NK-92 (cell line): ENCODE results near the gene NTNG2.
"Not testable (repeated sequence)": the region's sequence is repeated elsewhere in the genome, so short reads cannot be mapped to it uniquely, and the experiment has no call there.

ENCODE experiments used
- DNase-seq: peaks from one replicate; lab custom pipeline; 2025; ENCODE audit not compliant: unreplicated experiment; lab: John Stamatoyannopoulos, UW

The NTNG2 gene

DNA sequence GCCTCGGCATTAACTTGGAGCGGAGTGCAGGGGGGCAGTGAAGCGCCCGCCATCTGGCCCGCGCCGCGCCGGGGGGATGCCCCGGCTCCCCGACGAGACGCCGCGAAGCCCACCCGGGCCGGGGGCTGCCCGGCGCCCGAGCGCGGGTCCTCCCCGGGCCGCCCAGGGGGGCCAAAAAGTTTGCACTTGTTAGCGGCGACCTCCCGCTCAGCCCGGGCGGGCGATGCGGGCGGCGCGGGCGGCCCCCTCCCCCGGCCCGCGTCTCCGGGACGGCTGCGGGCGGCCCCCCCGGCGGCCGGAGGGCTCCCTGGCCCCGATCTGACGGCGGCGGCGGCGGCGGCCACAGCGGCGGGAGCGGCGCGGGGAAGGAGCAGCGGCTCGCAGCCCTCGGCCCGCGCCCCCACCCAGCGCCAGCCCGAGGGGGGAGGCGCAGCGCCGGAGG lies at the start of gene NTNG2:
TSS of gene NTNG2 (plus strand) at position 316 of the 442 bp plus-strand sequence. CDS start 4,774 bp downstream, outside the sequence.
- DNase-seq = no peak

DNA sequence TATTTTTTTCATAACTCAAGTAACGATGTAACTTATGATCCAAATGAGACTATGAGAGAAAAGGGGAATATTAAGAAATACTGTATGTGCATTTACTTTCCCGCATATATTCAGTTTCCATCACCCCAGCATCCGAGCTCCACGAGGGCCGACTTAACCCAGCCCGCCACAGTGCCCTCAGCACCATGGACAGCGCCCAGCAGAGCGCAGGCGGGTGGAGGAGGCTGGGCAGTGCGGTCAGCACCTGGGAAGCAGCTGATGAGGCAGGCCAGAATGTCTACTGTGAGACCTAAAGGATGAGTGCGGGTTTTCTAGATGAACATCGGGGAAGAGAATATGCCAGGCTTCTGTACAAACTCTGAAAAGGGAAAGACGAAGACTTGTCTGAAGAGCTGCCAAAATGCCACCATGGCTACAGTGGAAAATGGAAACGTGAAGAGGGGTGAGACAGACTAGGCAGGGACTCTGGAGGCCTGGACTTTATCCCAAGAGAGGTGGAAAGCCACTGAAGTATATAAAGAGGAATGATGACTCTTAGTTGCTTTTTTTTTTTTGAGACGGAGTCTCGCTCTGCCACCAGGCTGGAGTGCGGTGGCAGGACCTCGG lies 47.7 kb upstream of the NTNG2 start:
- DNase-seq = no peak

DNA sequence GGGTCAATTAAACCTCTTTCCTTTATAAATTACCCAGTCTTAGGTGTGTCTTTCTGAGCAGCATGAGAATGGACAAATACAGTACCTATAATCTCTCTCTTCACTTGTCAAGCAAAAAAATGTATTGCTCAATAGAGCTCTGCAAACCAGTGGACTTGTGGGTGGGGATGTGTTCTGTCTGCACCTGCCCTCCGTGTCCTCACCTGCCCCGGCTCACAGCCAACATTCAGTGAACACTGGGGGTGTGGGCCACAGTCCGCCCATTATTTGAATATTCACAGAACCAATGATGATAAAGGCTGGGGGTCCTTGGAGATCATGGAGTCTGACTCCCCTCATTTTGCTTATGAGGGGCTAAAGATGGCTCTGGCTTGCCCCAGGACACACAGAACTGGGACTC lies 45.3 kb upstream of the NTNG2 start:
- DNase-seq = no peak

- DNase-seq = no peak
These were observed 44.2 kb upstream of the NTNG2 start for GRCh38 chr9:132117694-132118093.

GRCh38 chr9:132121021-132121420 lies 40.8 kb upstream of the NTNG2 start:
- no peak for DNase-seq

DNA sequence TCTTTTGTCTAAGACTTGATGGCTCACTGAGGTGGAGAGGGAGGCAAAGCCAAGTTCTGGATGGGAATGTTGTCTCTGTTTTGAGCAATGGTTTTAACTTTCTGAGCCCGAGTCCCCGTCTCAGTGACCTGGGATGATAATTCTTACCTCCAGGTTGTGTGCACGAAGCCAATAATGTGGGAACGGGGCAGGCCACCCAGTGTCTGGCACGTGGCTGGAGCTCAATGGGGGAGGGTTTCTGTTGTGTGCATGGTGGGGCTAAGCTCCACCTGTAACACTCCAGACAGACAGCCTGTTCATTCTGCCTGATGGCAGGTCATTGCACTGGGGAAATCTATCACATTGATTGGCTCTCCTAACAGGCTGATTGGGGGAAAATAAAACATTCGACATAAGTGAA lies 37.1 kb upstream of the NTNG2 start:
- no peak for DNase-seq

DNA sequence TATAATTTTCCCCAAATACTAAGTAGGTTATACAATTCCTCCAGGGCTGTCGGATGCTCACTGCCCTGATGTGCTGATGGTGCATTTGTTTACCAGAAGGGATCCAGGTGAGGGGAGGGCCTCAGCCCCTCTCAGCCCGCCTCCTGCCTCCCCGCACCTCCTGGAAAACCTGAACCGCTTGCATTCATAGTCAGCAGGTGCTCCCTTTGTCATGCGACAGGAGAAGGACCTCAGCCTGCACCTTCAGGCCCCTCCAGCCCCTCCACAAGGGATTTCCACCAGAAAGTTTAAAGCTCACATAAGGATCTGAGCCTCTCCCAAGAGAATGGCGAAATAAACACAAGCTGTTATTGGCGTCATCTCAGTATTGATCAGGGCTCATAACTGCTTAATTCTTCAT lies 36.5 kb upstream of the NTNG2 start:
- DNase-seq = no peak

- DNase-seq = no peak
These were observed 35.7 kb upstream of the NTNG2 start for GRCh38 chr9:132125944-132126679.

DNA sequence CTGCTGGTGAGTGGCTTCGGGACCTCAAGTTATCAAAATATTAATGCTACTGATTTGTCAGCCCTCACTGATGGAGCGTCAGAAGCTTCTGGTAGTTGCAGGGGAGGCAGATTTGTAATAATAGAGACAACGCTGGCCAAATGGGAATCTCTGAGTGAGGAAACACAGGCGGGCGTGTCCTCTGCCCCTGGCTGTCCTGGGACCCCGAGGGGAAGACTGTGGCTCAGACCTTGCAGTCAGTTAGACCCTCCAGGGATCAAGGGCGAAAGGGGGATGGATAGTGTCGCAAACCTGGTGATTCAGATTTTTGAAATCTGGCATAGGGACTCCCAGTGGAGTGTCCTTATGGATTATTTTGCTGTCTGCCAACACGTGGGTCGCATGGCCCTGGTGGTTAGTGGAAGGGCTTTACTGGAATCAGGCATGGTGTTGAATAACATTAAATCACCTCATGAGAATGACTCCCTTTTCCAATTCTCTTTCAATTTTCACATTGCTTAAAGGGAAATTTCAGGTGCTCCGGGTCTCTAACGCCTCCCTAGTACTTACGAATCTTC lies 35.1 kb upstream of the NTNG2 start:
- DNase-seq = no peak

GRCh38 chr9:132127888-132128534 lies 33.8 kb upstream of the NTNG2 start:
- DNase-seq = no peak

GRCh38 chr9:132129535-132129934 lies 32.3 kb upstream of the NTNG2 start:
- DNase-seq = no peak

- not testable (repeated sequence) for DNase-seq
These were observed 27.8 kb upstream of the NTNG2 start for GRCh38 chr9:132134085-132134484.

GRCh38 chr9:132135456-132135855 lies 26.4 kb upstream of the NTNG2 start:
- no peak for DNase-seq

- no peak for DNase-seq
These were observed 25.6 kb upstream of the NTNG2 start for GRCh38 chr9:132136151-132136780.

GRCh38 chr9:132141344-132141947 lies 20.4 kb upstream of the NTNG2 start:
- no peak for DNase-seq

DNA sequence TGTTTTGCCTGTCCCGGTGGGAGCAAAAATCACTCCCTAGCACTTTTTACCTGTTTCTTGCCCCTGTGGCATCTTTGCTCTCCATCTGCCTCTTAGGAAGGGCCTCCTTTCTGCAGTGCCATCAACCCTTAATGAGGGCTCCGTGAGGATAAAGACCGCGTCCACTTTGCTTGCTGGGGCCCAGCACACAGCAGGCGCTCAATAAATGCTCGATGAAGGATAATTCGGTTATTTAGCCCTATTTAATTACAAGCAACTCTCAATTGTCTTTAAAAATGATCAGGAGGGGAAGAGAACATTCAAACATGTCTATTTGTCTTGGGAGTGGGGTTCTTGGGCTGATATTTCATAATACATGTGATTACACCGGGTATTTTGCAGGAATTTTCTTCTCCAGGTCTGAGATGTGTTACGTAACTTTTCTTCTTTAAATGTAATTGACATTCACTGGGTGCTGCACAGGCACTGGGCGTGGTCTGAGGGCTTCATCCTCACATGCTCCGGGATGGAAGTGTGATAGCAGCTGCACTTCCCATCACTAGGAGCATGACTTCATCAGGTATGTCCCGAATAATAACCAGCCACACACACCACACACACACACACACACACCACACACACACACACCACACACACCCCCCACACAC lies 19.8 kb upstream of the NTNG2 start:
- DNase-seq = no peak

DNA sequence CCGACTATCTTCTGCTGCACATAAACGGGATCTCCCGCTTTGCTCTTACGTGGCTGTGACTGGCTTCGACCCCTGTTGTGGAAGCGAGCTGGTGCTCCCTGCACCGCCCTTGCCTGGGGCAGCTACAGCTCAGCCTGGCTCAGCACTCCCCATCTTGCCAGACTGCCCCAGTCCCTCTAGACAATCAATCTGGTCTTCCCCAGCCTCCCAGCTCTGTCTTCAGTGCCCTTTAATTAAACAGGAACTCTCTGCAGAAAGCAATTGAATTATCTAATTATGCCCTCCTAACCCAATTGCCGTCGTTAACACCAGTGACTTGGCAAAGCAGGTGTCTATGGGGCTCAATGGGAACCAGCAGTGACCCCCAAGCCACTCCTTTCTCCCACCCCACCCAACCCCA lies 18.9 kb upstream of the NTNG2 start:
- DNase-seq = no peak

GRCh38 chr9:132143359-132143758 lies 18.5 kb upstream of the NTNG2 start:
- DNase-seq = no peak

DNA sequence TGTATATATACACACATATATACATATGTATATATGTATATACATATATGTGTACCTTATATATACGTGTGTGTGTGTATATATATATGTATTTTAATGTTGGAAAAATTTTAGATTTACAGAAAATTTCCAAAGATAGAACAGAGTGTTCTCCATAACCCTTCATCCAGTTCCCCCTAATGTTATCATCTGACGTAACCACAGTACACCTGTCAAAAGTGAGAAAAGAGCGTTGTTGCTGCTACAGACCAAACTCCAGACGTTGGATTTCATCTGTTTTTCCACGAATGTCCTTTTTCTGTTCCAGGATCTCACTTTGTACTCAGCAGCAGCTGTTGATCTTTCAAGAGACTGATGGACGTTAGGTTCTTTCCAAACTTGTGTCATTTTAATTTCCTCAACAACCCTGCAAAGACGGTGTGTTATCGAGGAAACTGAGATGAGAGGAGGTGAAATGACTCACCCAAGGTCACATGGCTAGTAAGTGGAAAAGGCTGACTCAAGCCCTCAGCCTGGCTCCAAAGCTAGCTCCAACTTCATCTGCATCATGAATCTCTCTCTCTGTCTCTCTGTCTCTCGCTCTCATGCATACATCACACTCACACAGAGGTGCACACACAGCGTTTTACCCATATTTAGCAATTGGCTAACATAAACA lies 17.0 kb upstream of the NTNG2 start:
- no peak for DNase-seq

DNA sequence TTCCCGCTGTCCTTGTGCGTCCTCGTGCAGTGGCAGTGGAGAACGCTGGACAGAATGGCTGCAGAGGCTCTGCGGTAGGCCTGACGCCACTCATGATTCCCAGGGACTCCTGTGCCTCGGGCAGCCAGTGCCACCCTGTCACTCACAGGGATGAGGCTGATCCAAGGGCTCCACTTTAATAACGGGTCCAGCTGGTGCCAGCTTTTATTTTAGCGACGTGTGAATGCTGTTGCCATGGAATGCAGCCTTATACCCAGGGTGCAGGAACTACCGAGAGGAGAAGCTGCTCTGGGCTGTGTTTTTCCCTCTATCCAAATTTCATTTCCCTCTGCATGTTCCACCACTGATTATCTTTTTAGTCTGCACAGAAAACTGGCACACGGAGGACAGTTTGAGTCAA lies 15.8 kb upstream of the NTNG2 start:
- DNase-seq = no peak
